ENCODE results near the gene JMJD8. TPM values are rescaled to one million over a fixed set of nuclear protein-coding genes. Genes with fewer than 3 reads are reported as not detected.

JMJD8 gene
- total and polyA plus RNA-seq, 9 of the 15 experiments (the other 6 are each of a cell fraction or from before 2014, with no cell fraction given), result 1.2 to 50.6 (median 29.3) TPM

DNA sequence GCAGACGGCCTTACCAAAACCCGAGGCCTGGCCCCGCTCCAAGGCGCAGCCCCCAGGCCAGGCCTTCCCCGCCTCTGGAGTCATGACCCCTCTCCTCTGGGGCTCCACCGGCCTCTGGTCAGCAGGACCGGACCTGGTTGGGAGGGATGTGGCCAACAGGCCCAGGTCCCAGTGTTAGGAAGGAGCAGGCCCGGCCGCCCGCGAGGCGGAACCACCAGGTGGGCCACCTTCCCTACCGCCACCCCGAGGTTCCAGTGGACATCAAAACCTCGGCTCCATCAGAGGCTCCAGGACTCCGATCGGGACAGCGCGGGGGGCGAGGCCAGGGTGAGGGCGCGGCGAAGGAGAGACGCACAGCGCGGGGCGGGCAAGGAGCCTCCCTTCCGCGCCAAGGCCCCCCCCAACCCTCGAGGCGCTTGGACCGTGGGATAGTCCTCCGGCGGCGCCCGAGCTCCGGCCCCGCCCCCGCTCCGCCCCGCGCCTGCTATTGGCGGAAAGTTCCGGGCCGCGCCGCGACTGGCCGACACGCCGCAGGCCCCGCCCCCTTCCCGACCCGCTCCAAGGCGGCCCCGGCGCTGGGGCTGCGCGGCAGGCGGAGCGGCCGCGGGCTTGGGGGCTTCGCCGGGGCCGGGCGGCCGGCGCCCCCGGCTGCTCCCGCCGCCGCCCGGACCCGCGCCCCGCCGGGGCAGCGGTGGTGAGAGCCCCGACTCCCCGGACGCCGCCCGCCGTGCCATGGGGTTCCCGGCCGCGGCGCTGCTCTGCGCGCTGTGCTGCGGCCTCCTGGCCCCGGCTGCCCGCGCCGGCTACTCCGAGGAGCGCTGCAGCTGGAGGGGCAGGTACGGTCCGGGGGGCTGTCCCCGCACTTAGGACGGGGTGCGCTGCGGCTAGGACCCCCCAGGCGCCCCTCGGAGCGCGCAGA is 30.7 kb upstream of the JMJD8 start, which contains the start of gene METRN (continued):
- TF ChIP-seq, protein P1, sequence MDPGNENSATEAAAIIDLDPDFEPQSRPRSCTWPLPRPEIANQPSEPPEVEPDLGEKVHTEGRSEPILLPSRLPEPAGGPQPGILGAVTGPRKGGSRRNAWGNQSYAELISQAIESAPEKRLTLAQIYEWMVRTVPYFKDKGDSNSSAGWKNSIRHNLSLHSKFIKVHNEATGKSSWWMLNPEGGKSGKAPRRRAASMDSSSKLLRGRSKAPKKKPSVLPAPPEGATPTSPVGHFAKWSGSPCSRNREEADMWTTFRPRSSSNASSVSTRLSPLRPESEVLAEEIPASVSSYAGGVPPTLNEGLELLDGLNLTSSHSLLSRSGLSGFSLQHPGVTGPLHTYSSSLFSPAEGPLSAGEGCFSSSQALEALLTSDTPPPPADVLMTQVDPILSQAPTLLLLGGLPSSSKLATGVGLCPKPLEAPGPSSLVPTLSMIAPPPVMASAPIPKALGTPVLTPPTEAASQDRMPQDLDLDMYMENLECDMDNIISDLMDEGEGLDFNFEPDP (CRISPR knock-in tag; IDR thresholded peaks at IDR 0.05), result no peak
- no peak for TF ChIP-seq ZC3H8 (IDR thresholded peaks at IDR 0.05)
- no peak for TF ChIP-seq XRCC5 (IDR thresholded peaks at IDR 0.05; ENCODE audit: low read depth, low read length)
- 0 out of 2 replicates have a peak, but pooled peaks have one; percentile 15 for TF ChIP-seq MTA3 (IDR thresholded peaks at IDR 0.05; ENCODE audit: borderline replicate concordance)
- no peak for TF ChIP-seq ZBTB8A (IDR thresholded peaks at IDR 0.05; ENCODE audit: partially characterized antibody)
- no peak for TF ChIP-seq ZNF75A (CRISPR knock-in tag; IDR thresholded peaks at IDR 0.05)
- TF ChIP-seq ZNF174 (CRISPR knock-in tag; IDR thresholded peaks at IDR 0.05), result no peak
- TF ChIP-seq, protein P2, sequence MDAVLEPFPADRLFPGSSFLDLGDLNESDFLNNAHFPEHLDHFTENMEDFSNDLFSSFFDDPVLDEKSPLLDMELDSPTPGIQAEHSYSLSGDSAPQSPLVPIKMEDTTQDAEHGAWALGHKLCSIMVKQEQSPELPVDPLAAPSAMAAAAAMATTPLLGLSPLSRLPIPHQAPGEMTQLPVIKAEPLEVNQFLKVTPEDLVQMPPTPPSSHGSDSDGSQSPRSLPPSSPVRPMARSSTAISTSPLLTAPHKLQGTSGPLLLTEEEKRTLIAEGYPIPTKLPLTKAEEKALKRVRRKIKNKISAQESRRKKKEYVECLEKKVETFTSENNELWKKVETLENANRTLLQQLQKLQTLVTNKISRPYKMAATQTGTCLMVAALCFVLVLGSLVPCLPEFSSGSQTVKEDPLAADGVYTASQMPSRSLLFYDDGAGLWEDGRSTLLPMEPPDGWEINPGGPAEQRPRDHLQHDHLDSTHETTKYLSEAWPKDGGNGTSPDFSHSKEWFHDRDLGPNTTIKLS (IDR thresholded peaks at IDR 0.05; ENCODE audit: borderline replicate concordance, low read depth), result no peak
- TF ChIP-seq CREB1 (IDR thresholded peaks at IDR 0.05), result peak; percentile 11; the same call in 1 of the 2 replicates
- no peak for TF ChIP-seq CREB1 (CRISPR knock-in tag; IDR thresholded peaks at IDR 0.05)
- TF ChIP-seq PHF21A (IDR thresholded peaks at IDR 0.05; ENCODE audit: borderline replicate concordance, low read depth), result no peak
- no peak for TF ChIP-seq E2F3 (CRISPR knock-in tag; IDR thresholded peaks at IDR 0.05)
- TF ChIP-seq, protein P3, sequence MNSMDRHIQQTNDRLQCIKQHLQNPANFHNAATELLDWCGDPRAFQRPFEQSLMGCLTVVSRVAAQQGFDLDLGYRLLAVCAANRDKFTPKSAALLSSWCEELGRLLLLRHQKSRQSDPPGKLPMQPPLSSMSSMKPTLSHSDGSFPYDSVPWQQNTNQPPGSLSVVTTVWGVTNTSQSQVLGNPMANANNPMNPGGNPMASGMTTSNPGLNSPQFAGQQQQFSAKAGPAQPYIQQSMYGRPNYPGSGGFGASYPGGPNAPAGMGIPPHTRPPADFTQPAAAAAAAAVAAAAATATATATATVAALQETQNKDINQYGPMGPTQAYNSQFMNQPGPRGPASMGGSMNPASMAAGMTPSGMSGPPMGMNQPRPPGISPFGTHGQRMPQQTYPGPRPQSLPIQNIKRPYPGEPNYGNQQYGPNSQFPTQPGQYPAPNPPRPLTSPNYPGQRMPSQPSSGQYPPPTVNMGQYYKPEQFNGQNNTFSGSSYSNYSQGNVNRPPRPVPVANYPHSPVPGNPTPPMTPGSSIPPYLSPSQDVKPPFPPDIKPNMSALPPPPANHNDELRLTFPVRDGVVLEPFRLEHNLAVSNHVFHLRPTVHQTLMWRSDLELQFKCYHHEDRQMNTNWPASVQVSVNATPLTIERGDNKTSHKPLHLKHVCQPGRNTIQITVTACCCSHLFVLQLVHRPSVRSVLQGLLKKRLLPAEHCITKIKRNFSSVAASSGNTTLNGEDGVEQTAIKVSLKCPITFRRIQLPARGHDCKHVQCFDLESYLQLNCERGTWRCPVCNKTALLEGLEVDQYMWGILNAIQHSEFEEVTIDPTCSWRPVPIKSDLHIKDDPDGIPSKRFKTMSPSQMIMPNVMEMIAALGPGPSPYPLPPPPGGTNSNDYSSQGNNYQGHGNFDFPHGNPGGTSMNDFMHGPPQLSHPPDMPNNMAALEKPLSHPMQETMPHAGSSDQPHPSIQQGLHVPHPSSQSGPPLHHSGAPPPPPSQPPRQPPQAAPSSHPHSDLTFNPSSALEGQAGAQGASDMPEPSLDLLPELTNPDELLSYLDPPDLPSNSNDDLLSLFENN (IDR thresholded peaks at IDR 0.05; ENCODE audit: low read depth in 2 of 2, low read length in 2 of 2), result no peak
- no peak for TF ChIP-seq KDM4B (IDR thresholded peaks at IDR 0.05; ENCODE audit: borderline replicate concordance in 2 of 2, low read depth in 1 of 2)
- TF ChIP-seq ZBTB1 (CRISPR knock-in tag; IDR thresholded peaks at IDR 0.05; ENCODE audit: borderline replicate concordance, low read depth), result 0 out of 2 replicates have a peak, but pooled peaks have one; percentile 31
- TF ChIP-seq TCF3 (CRISPR knock-in tag; IDR thresholded peaks at IDR 0.05), result no peak

Data from K562 (cell line).